ENCODE data around the gene SH3GLB2. TPM values are rescaled to one million over a fixed set of nuclear protein-coding genes. Genes with fewer than 3 reads are reported as not detected.

Gene SH3GLB2
- 49.8 and 65.8 TPM in 2 replicates for total RNA-seq

GRCh38 chr9:129028192-129028966 is at the start of gene SH3GLB2:
Gene SH3GLB2 (minus strand): TSS chr9:129028331. CDS start chr9:129028154, 177 bp downstream.

GRCh38 chr9:129036241-129036922 is 8.3 kb upstream of the SH3GLB2 start, which contains the start of gene MIGA2:
Gene MIGA2 (plus strand): TSS chr9:129036626. CDS start chr9:129040595, 3,969 bp downstream.

Other genes starting within 250 kb of the SH3GLB2 start
- gene TBC1D13, start 241.1 kb downstream of the SH3GLB2 start, total RNA-seq = 21.3 and 26.4 TPM in 2 replicates
- gene ENDOG, start 209.8 kb downstream of the SH3GLB2 start, total RNA-seq = 18.5 and 20.8 TPM in 2 replicates
- 18.8 and 20.4 TPM in 2 replicates for gene SPOUT1, start 198.5 kb downstream of the SH3GLB2 start, total RNA-seq
- 5.2 and 6.9 TPM in 2 replicates for gene KYAT1, start 146.4 kb downstream of the SH3GLB2 start, total RNA-seq
- 49.5 and 49.7 TPM in 2 replicates for gene LRRC8A, start 146.2 kb downstream of the SH3GLB2 start, total RNA-seq
- 8.8 and 17.7 TPM in 2 replicates for gene PHYHD1, start 107.3 kb downstream of the SH3GLB2 start, total RNA-seq
- 31.8 and 32.5 TPM in 2 replicates for gene DOLK, start 80.7 kb downstream of the SH3GLB2 start, total RNA-seq
- gene NUP188, start 80.6 kb downstream of the SH3GLB2 start, total RNA-seq = 37.5 and 42.6 TPM in 2 replicates
- 24.2 and 29.0 TPM in 2 replicates for gene MIGA2, start 8.3 kb upstream of the SH3GLB2 start, total RNA-seq
- 10.1 and 11.3 TPM in 2 replicates for gene DOLPP1, start 52.8 kb upstream of the SH3GLB2 start, total RNA-seq
- gene CRAT, start 82.5 kb upstream of the SH3GLB2 start, total RNA-seq = 78.2 and 88.6 TPM in 2 replicates
- gene PTPA, start 83.1 kb upstream of the SH3GLB2 start, total RNA-seq = 92.5 and 93.4 TPM in 2 replicates
- gene IER5L, start 149.9 kb upstream of the SH3GLB2 start, total RNA-seq = 60.8 and 76.7 TPM in 2 replicates